Activated B cell treated with CpG ODN at 0.5 μM for 24 hours (primary cell): ENCODE data around the gene PLCXD1. TPM values are rescaled to one million over a fixed set of nuclear protein-coding genes. Genes with fewer than 3 reads are reported as not detected.
"Not testable (repeated sequence)": the region's sequence is repeated elsewhere in the genome, so short reads cannot be mapped to it uniquely, and the experiment has no call there.

Experiments
- ATAC-seq: fragments of 200-7000 bp; cut with Tn5 transposase; one replicate; pipeline ENCODE4 v1.10.0; 2021; ENCODE audit warnings: low read depth, mild to moderate bottlenecking, moderate library complexity
- CTCF ChIA-PET: fragments of 350-600 bp; sonication (Branson Sonifier 250); formaldehyde crosslinking; loops from one replicate; lab custom pipeline; 2021; ENCODE audit warnings: antibody characterized with exemption; lab: Charles Lee
- POLR2A ChIA-PET: fragments of 350-600 bp; sonication (Branson Sonifier 250); formaldehyde crosslinking; loops from one replicate; lab custom pipeline; 2021; ENCODE audit warnings: antibody characterized with exemption; lab: Charles Lee
- DNase-seq: peaks from one replicate; pipeline ENCODE4 v3.0.0; 2022
- H3K27ac Mint-ChIP-seq: one replicate; pipeline ENCODE4 v1.8.0; 2020; ENCODE audit warnings: mixed read lengths
- H3K27me3 Mint-ChIP-seq: one replicate; pipeline ENCODE4 v1.8.0; 2021; ENCODE audit warnings: mixed read lengths
- H3K36me3 Mint-ChIP-seq: one replicate; pipeline ENCODE4 v1.8.0; 2021; ENCODE audit warnings: low read depth, mixed read lengths
- H3K4me1 Mint-ChIP-seq: one replicate; pipeline ENCODE4 v1.8.0; 2021; ENCODE audit warnings: mixed read lengths
- H3K4me3 Mint-ChIP-seq: one replicate; pipeline ENCODE4 v1.8.0; 2020; ENCODE audit warnings: mild to moderate bottlenecking, mixed read lengths
- H3K9me3 Mint-ChIP-seq: one replicate; pipeline ENCODE4 v1.8.0; 2020; ENCODE audit warnings: mixed read lengths
- CTCF ChIP-seq: fragments of 200-600 bp; IDR thresholded peaks from one replicate; pipeline ENCODE4 v1.8.0; 2022; ENCODE audit warnings: antibody characterized with exemption, mild to moderate bottlenecking
- intact Hi-C: fragments of 100-400 bp; cut with micrococcal nuclease; formaldehyde crosslinking; loops from one replicate; pipeline ENCODE4 v1.15.1; 2024
- total RNA-seq: library from RNA; stranded (reverse); gene quantifications from 2 replicates; pipeline ENCODE4 v1.2.3, GENCODE V29; 2022

The PLCXD1 gene
- total RNA-seq, 1 donor from 2014 or later = 23.8 TPM

DNA sequence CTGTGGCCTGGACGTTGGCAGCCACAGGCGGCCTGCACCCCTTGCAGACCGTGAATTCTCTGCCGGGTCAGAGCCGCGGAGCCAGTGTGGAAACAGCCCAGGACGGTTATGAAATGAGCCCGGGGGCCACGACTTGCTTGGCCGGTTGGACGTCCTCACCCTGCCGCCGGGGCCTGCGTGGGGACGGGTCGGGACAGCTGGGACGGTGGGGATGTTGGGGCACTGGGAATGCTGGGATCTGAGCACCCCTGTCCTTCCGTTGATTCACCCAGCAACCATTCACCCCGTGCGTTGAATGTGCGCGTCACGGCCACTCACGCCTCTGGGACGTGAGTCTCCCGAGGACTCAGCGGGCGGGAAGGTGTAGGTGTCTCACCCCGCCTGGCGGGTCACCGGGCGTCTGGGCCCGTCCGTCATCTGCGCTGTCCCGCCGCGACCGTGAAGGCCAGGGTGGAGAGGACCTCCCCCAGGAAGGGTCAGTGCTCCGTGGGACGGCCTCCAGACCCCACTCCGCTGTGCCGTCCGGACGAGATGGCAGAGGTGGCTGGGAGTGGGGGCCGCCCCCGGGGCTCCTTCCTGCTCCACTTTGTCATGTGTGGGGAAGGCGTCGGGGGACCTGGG lies 4.5 kb upstream of the PLCXD1 start:
- Mint-ChIP-seq H3K36me3 (no peaks in the 10 kb centered on the region), H3K4me3 (peak overlapping the region; percentile 81), H3K27me3 (no peaks in the 10 kb centered on the region), H3K27ac (no peak overlapping the region), H3K4me1 (peaks cover 17% of the 10 kb centered on the region), H3K9me3 (no peaks in the 10 kb centered on the region)
- CTCF ChIA-PET = no interaction called here
- no peak for TF ChIP-seq CTCF
- peak; percentile 34 for DNase-seq
- peak; percentile 57 for ATAC-seq
- intact Hi-C loops = no loop called here
- POLR2A ChIA-PET = no interaction called here

GRCh38 chrX:279757-280604 lies 1.2 kb upstream of the PLCXD1 start:
- Mint-ChIP-seq H3K4me3 (peak overlapping the region; percentile 11), H3K4me1 (peaks cover 23% of the 10 kb centered on the region)
- ATAC-seq, H3K9me3 Mint-ChIP-seq, H3K36me3 Mint-ChIP-seq, POLR2A ChIA-PET, intact Hi-C loops, H3K27ac Mint-ChIP-seq, DNase-seq, H3K27me3 Mint-ChIP-seq, CTCF ChIA-PET: not testable (repeated sequence)

DNA sequence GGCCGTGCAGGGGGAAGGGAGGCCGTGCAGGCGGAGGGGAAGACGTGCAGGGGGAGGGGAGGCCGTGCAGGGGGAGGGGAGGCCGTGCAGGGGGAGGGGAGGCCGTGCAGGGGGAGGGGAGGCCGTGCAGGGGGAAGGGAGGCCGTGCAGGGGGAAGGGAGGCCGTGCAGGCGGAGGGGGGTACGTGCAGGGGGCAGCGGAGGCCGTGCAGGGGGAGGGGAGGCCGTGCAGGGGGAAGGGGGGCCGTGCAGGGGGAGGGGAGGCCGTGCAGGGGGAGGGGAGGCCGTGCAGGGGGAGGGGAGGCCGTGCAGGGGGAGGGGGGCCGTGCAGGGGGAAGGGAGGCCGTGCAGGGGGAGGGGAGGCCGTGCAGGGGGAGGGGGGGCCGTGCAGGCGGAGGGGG lies 459 bp upstream of the PLCXD1 start:
- H3K27me3 Mint-ChIP-seq, ATAC-seq, H3K36me3 Mint-ChIP-seq, POLR2A ChIA-PET, intact Hi-C loops, CTCF ChIA-PET, H3K27ac Mint-ChIP-seq, H3K4me3 Mint-ChIP-seq, DNase-seq, H3K9me3 Mint-ChIP-seq: not testable (repeated sequence)
- peaks cover 20% of the 10 kb centered on the region for H3K4me1 Mint-ChIP-seq

- intact Hi-C loops = loop anchor here (2.0 kb wide), 1 partner anchor 105 kb away; the partner anchor contains the start of gene PPP2R3B
- Mint-ChIP-seq H3K36me3 (peaks cover 20% of the 10 kb centered on the region), H3K27ac (peak overlapping the region; percentile 12), H3K4me3 (peak overlapping the region; percentile 24), H3K4me1 (peaks cover 16% of the 10 kb centered on the region)
- POLR2A ChIA-PET, H3K27me3 Mint-ChIP-seq, H3K9me3 Mint-ChIP-seq, ATAC-seq, CTCF ChIA-PET, DNase-seq: not testable (repeated sequence)
Observed at GRCh38 chrX:282000-282681, 960 bp downstream of the PLCXD1 start.

DNA sequence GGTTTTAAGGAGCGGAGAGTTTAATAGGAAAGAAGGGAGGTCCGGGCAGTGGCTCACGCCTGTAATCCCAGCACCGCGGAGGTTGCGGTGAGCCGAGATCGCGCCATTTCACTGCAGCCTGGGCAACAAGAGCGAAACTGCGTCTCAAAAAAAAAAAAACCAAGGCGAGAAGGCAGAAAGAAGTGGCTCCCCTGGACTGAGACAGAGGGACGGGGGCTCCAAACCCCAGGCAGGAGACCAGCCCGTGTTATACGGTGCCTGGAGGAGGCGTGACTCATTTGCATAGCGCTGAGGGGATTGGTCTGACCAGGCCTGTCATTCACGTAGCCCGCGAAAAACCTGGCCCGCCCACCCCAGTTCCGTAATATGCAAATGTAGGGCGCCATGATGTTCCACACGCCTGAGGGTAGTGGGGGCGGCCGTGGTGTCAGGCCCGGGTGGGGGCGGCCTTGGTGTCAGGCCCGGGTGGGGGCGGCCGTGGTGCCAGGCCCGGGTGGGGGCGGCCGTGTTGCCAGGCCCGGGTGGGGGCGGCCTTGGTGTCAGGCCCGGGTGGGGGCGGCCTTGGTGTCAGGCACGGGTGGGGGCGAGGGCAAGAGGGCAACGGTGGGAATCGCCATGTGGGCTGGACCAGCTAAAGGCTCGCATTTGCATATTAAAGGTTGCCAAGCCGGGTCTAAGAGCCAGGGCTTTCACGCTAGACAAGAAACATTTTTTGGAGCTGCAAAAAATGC lies 2.1 kb downstream of the PLCXD1 start:
- intact Hi-C loops = loop anchor here (1.0 to 2.0 kb wide), 2 partner anchors 35 to 104 kb away; partner anchors contain the start of genes GTPBP6 and PPP2R3B
- H3K27me3 Mint-ChIP-seq = no peaks in the 10 kb centered on the region
- peak overlapping the region; percentile 92 for H3K4me3 Mint-ChIP-seq
- H3K27ac Mint-ChIP-seq = peak overlapping the region; percentile 84
- POLR2A ChIA-PET = no interaction called here
- ATAC-seq = peak; percentile 98
- peaks cover 16% of the 10 kb centered on the region for H3K4me1 Mint-ChIP-seq
- peak; percentile 81 for DNase-seq
- CTCF ChIA-PET = no interaction called here
- no peaks in the 10 kb centered on the region for H3K9me3 Mint-ChIP-seq
- peaks cover 26% of the 10 kb centered on the region for H3K36me3 Mint-ChIP-seq
- no peak for TF ChIP-seq CTCF

DNA sequence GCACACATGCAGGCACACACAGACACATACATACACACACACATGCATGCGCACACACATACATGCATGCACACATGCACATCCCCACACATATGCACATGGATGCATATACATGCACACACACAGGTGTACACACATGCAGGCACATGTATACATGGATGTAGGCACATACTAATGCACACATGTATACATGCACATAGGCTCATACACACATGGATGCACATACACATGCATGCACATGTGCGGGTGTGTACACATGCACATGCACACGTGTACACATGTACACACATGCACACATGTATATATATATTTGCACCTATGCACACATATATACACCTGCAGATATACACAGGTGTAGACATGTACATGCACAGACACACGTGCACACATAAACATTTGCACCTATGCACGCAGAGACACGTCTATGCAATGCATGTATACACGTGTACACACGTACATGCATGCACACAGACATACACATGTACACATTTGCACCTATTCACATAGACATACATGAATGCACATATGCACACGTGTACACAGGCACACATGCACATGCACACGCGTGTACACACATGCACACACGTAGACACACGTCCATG lies 4.0 kb downstream of the PLCXD1 start:
- intact Hi-C loops = no loop called here
- ChIA-PET POLR2A (no interaction called here), CTCF (no interaction called here)
- ATAC-seq (no peak), DNase-seq (no peak)
- Mint-ChIP-seq H3K4me1 (peaks cover 16% of the 10 kb centered on the region), H3K9me3 (no peaks in the 10 kb centered on the region), H3K27ac (no peak overlapping the region), H3K36me3 (peaks cover 44% of the 10 kb centered on the region), H3K4me3 (no peak overlapping the region), H3K27me3 (no peaks in the 10 kb centered on the region)
- TF ChIP-seq CTCF = no peak
